KMS-11 (cell line): Measurements from ENCODE around the gene FYCO1.

ENCODE experiments used
- H2AFZ ChIP-seq: fragments of 200-600 bp; sonication (generic); 2 replicates; pipeline ENCODE4 v1.6.1; 2016; ENCODE audit warnings: antibody characterized with exemption, mixed run types, low read depth
- H3K27ac ChIP-seq: fragments of 200-600 bp; sonication (generic); 2 replicates; pipeline ENCODE4 v1.6.1; 2016; ENCODE audit warnings: mild to moderate bottlenecking, mixed run types
- H3K27me3 ChIP-seq: fragments of 200-600 bp; sonication (generic); 2 replicates; pipeline ENCODE4 v1.6.1; 2017; ENCODE audit warnings: mild to moderate bottlenecking, low read depth, mixed run types, moderate library complexity; ENCODE audit not compliant: insufficient read depth
- H3K36me3 ChIP-seq: fragments of 200-600 bp; sonication (generic); 2 replicates; pipeline ENCODE4 v1.6.1; 2017; ENCODE audit warnings: mild to moderate bottlenecking, mixed run types; ENCODE audit not compliant: insufficient read depth
- H3K4me1 ChIP-seq: fragments of 200-600 bp; sonication (generic); 2 replicates; pipeline ENCODE4 v1.6.1; 2016; ENCODE audit warnings: mild to moderate bottlenecking, low read depth, mixed run types; ENCODE audit not compliant: poor library complexity, severe bottlenecking
- H3K4me2 ChIP-seq: fragments of 200-600 bp; sonication (generic); 2 replicates; pipeline ENCODE4 v1.7.0; 2016; ENCODE audit warnings: mild to moderate bottlenecking, mixed run types
- H3K4me3 ChIP-seq: fragments of 200-600 bp; sonication (generic); IDR thresholded peaks from 2 replicates; pipeline ENCODE4 v1.6.1; 2017; ENCODE audit warnings: low read depth, low read length, mixed read lengths; ENCODE audit not compliant: insufficient read depth
- H3K79me2 ChIP-seq: fragments of 200-600 bp; sonication (generic); 2 replicates; pipeline ENCODE4 v1.6.1; 2016; ENCODE audit warnings: low read depth, mixed run types; ENCODE audit not compliant: insufficient read depth
- H3K9ac ChIP-seq: fragments of 200-600 bp; sonication (generic); 2 replicates; pipeline ENCODE4 v1.6.1; 2016; ENCODE audit warnings: mild to moderate bottlenecking, mixed run types
- H4K20me1 ChIP-seq: fragments of 200-600 bp; sonication (generic); 2 replicates; pipeline ENCODE4 v1.6.1; 2016; ENCODE audit warnings: mild to moderate bottlenecking, mixed run types; ENCODE audit not compliant: insufficient read depth
- TF ChIP-seq, protein P1 (sequence below): fragments of 200-600 bp; sonication (generic); conservative IDR thresholded peaks from 2 replicates; pipeline ENCODE4 v1.6.1; 2017; ENCODE audit warnings: low read depth, mild to moderate bottlenecking, antibody characterized with exemption, low read length, moderate library complexity, mixed read lengths

FYCO1 gene

DNA sequence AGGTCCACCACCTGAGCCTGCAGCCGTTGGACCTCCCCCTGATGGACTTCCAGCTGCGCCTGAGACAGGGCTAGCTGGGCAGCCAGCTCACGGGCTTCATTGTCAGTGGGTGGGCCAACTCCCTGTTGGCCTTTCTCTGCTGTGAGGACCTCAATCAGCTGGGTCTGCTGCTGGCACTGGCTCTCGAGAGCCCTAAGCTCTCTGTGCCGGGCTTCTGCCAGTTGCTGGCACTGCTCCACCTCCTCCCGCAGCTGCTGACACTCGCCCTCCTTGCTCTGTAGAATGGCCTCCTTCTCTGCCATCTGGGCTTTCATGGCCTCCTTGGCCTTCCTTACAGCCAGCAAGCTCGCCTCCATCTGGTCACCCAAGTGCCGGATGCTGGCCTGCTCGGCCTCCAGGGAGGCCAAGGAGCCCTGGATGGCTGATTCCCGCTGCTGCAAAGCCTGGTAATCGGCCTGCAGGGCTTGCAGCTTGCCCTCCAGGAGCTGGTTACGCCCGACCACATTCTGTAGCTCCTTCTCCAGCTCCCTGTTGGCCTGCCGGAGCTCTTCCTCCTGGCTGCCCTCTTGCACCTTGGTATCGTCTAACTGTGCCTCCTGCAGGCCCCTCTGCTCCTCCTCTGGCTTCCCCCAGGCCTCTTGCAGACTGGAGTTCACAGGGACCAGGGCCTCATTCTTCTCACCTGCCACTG, 28.5 kb downstream of the FYCO1 start:
- no peak overlapping the region for H3K27ac ChIP-seq
- no peak overlapping the region for H3K4me2 ChIP-seq
- H4K20me1 ChIP-seq: no peaks in the 10 kb centered on the region
- TF ChIP-seq, protein P1, sequence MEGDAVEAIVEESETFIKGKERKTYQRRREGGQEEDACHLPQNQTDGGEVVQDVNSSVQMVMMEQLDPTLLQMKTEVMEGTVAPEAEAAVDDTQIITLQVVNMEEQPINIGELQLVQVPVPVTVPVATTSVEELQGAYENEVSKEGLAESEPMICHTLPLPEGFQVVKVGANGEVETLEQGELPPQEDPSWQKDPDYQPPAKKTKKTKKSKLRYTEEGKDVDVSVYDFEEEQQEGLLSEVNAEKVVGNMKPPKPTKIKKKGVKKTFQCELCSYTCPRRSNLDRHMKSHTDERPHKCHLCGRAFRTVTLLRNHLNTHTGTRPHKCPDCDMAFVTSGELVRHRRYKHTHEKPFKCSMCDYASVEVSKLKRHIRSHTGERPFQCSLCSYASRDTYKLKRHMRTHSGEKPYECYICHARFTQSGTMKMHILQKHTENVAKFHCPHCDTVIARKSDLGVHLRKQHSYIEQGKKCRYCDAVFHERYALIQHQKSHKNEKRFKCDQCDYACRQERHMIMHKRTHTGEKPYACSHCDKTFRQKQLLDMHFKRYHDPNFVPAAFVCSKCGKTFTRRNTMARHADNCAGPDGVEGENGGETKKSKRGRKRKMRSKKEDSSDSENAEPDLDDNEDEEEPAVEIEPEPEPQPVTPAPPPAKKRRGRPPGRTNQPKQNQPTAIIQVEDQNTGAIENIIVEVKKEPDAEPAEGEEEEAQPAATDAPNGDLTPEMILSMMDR: no peak
- no peaks in the 10 kb centered on the region for H3K36me3 ChIP-seq
- H2AFZ ChIP-seq: no peak overlapping the region
- peaks cover 2% of the 10 kb centered on the region for H3K4me1 ChIP-seq
- no peaks in the 10 kb centered on the region for H3K27me3 ChIP-seq
- H3K79me2 ChIP-seq: no peaks in the 10 kb centered on the region
- no peak overlapping the region for H3K4me3 ChIP-seq
- H3K9ac ChIP-seq: no peak overlapping the region

DNA sequence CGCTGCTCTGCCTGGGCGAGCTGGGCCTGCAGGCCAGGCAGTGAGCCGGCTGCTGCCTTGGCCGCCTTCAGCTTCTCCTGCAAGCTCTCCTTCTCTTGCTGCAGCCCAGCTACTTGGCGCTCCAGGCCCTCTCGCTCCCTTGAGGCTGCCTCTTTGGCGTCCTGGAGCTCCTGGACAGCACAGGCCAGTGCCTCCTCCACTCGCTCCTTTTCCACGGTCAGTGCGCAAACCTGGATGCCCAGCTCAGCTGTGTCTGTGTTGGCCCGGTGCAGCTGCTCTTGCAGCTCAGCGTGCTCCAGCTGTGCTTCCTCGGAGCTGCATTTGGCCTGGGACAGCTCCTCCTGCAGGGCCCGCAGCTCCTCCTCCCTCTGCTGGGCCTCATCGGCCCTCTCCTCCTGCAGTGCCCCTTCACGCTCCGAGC, 29.2 kb downstream of the FYCO1 start:
- no peaks in the 10 kb centered on the region for H3K27me3 ChIP-seq
- H3K4me1 ChIP-seq: no peaks in the 10 kb centered on the region
- H3K79me2 ChIP-seq: no peaks in the 10 kb centered on the region
- no peak overlapping the region for H3K4me2 ChIP-seq
- no peaks in the 10 kb centered on the region for H4K20me1 ChIP-seq
- no peaks in the 10 kb centered on the region for H3K36me3 ChIP-seq
- no peak overlapping the region for H3K4me3 ChIP-seq
- H2AFZ ChIP-seq: no peak overlapping the region
- H3K9ac ChIP-seq: no peak overlapping the region
- no peak overlapping the region for H3K27ac ChIP-seq
- TF ChIP-seq, protein P1: no peak

DNA sequence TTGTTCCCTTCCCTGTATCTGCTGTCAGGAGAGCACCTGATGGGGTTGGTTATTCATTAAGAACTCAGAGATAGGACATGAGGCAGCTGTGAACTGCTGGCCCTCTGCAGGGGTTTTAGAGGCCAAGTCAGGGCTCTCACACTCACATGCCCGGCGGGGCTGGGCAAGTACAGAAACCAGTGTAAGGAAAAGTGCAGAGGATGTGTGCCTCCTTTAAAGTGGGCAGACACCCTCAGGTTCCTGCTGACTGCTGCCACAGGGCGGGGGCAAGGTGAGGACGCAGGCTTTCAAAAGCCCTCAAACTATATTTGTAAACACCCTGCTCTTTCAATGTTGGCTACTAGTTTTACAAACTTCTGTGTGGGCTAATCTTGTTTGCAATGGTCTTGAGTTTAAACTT, 30.0 kb downstream of the FYCO1 start:
- Histone ChIP-seq H3K4me2 (no peak overlapping the region), H2AFZ (no peak overlapping the region), H3K27ac (no peak overlapping the region), H4K20me1 (no peaks in the 10 kb centered on the region), H3K27me3 (no peaks in the 10 kb centered on the region), H3K36me3 (no peaks in the 10 kb centered on the region), H3K4me3 (no peak overlapping the region), H3K9ac (no peak overlapping the region), H3K79me2 (no peaks in the 10 kb centered on the region), H3K4me1 (no peaks in the 10 kb centered on the region)
- TF ChIP-seq, protein P1: no peak

DNA sequence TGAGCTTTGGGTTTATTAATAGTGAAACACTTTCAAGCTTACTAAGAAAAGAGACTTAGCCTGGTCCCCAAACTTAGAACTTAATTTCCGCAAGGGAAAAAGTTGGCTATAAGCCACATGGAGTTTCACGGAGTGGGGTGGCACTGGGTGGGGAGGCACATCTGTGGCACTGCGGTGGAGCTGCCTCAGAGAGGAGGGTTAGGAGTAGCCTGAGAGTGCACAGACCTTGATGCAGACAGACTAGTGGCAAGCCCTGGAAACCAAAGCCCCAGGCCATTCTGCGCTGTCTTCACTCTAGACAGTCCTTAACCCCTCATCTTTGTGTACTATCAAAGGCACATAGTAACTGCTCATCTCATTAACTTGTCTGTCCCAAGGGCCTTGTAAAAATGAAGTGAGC, 30.4 kb downstream of the FYCO1 start:
- Histone ChIP-seq H3K79me2 (no peaks in the 10 kb centered on the region), H3K4me2 (no peak overlapping the region), H3K27me3 (no peaks in the 10 kb centered on the region), H3K36me3 (no peaks in the 10 kb centered on the region), H4K20me1 (no peaks in the 10 kb centered on the region), H3K4me1 (no peaks in the 10 kb centered on the region), H3K9ac (no peak overlapping the region), H3K27ac (no peak overlapping the region), H2AFZ (no peak overlapping the region), H3K4me3 (no peak overlapping the region)
- TF ChIP-seq, protein P1: no peak
